ENCODE measurements around the gene FAAH.

DNA sequence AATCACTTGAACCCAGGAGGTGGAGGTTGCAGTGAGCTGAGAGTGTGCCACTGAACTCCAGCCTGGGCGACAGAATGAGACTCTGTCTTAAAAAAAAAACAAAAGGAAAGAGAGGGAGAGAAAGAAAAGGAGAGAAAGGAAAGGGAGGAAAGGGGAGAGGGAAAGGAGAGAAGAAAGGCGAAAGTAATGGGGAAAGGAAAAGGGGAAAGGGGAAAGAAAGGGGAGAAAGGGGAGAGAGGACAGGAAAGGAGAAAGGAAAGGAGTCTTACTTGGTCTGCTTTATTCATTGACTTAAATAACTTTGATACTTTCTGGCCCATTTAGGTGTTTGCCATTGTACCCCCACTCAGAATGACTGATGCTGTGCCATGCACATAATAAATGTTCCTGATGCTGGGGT lies 41.8 kb upstream of the FAAH start:
- TF ChIP-seq POLR2AphosphoS5 (IDR thresholded peaks at IDR 0.05; ENCODE audit: low read depth), result no peak
- TF ChIP-seq, protein P1, sequence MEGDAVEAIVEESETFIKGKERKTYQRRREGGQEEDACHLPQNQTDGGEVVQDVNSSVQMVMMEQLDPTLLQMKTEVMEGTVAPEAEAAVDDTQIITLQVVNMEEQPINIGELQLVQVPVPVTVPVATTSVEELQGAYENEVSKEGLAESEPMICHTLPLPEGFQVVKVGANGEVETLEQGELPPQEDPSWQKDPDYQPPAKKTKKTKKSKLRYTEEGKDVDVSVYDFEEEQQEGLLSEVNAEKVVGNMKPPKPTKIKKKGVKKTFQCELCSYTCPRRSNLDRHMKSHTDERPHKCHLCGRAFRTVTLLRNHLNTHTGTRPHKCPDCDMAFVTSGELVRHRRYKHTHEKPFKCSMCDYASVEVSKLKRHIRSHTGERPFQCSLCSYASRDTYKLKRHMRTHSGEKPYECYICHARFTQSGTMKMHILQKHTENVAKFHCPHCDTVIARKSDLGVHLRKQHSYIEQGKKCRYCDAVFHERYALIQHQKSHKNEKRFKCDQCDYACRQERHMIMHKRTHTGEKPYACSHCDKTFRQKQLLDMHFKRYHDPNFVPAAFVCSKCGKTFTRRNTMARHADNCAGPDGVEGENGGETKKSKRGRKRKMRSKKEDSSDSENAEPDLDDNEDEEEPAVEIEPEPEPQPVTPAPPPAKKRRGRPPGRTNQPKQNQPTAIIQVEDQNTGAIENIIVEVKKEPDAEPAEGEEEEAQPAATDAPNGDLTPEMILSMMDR (IDR thresholded peaks at IDR 0.05; ENCODE audit: insufficient read depth, low read length), result no peak
- TF ChIP-seq, protein P2, sequence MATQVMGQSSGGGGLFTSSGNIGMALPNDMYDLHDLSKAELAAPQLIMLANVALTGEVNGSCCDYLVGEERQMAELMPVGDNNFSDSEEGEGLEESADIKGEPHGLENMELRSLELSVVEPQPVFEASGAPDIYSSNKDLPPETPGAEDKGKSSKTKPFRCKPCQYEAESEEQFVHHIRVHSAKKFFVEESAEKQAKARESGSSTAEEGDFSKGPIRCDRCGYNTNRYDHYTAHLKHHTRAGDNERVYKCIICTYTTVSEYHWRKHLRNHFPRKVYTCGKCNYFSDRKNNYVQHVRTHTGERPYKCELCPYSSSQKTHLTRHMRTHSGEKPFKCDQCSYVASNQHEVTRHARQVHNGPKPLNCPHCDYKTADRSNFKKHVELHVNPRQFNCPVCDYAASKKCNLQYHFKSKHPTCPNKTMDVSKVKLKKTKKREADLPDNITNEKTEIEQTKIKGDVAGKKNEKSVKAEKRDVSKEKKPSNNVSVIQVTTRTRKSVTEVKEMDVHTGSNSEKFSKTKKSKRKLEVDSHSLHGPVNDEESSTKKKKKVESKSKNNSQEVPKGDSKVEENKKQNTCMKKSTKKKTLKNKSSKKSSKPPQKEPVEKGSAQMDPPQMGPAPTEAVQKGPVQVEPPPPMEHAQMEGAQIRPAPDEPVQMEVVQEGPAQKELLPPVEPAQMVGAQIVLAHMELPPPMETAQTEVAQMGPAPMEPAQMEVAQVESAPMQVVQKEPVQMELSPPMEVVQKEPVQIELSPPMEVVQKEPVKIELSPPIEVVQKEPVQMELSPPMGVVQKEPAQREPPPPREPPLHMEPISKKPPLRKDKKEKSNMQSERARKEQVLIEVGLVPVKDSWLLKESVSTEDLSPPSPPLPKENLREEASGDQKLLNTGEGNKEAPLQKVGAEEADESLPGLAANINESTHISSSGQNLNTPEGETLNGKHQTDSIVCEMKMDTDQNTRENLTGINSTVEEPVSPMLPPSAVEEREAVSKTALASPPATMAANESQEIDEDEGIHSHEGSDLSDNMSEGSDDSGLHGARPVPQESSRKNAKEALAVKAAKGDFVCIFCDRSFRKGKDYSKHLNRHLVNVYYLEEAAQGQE (IDR thresholded peaks at IDR 0.05; ENCODE audit: insufficient replicate concordance, low read depth), result no peak
- no peak for TF ChIP-seq GABPA (IDR thresholded peaks at IDR 0.05; ENCODE audit: low read depth)

Data from HL-60 (cell line).